ENCODE data around the gene MIR17HG. TPM values are rescaled to one million over a fixed set of nuclear protein-coding genes. Genes with fewer than 3 reads are reported as not detected.

MIR17HG gene
- total and polyA plus RNA-seq, 7 donors: 0.83 to 5.4 (median 3.1) TPM; not detected in 2

DNA sequence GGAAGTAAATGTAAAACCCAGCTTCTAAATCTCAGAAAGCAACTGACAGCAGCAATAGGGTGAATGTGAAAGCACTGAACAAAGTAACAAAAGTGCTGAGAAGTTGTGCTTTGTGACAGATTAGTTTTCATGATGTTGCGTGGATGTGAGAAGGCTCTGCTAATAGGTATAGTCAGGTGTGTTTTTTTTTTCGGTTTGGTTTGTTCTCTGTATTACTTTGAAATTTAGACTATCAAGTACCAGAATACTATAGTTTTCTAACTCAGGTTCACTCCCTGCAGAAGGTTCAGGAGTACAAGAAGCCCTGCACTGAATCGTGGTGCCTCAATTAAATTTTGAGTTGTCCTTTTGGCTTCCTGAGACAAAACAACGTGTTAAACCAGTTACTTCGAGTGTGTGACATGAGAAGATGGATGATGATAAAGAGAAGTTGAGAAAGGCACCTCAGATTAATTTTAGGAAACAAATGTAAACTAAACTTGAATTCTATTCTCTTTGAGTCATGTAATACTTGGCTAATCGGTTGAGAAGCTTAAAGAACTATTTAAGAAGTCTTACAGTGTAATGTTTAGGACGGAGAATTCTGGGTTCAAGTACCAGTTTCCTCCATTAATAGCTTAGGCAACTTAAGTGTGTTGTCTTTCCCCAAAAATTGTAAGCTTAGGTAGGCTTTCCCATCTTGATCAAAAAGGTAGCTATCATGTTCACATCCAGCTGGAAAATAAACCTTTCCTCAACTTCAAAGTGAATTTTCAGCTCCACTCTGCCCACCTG is 10.3 kb downstream of the MIR17HG start:
- Histone ChIP-seq H3K4me1 (peaks cover 0 to 17% (median 5%) of the 10 kb centered on the region in 4 donors), H3K27me3 (no peaks in the 10 kb centered on the region), H3K9me3 (no peaks in the 10 kb centered on the region), H3K36me3 (peaks cover 0 to 33% (median 0%) of the 10 kb centered on the region in 4 donors), H3K27ac (no peak overlapping the region), H3K4me3 (no peak overlapping the region)
- 67 to 68% methylated on average over 7 of the region's 7 CpGs for WGBS, 2 donors
- TF ChIP-seq EP300 (IDR thresholded peaks at IDR 0.05) (no peak), POLR2AphosphoS5 (IDR thresholded peaks at IDR 0.05) (no peak), CTCF (IDR thresholded peaks at IDR 0.05) (no peak), POLR2A (IDR thresholded peaks at IDR 0.05) (no peak)
- intact Hi-C loops (cut with DNase I): no loop called here
- no peak for DNase-seq

DNA sequence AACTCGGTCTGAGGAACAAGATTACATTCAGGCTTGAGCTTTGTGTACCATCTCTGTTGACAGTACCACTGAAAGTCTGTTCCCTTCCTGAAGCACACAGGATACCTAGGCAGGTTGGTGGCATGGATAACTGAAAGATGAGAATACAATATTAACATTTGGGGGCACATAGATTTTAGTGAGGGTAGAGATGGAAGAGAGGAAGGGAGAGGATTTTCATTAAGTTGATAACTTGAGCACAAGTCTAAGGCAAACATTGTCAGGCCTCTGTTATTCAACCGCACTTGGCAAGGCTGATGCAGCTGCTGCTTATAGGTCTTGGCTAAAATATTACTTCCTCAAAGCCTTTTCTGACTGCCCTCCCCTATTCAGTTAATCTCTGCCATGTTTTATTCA is 10.9 kb downstream of the MIR17HG start:
- H3K27ac ChIP-seq: no peak overlapping the region
- no peaks in the 10 kb centered on the region for H3K9me3 ChIP-seq
- no peak for TF ChIP-seq POLR2AphosphoS5 (IDR thresholded peaks at IDR 0.05)
- TF ChIP-seq CTCF (IDR thresholded peaks at IDR 0.05): no peak
- no peak overlapping the region for H3K4me3 ChIP-seq
- peaks cover 0 to 14% (median 3%) of the 10 kb centered on the region in 4 donors for H3K4me1 ChIP-seq
- H3K36me3 ChIP-seq: peaks cover 0 to 28% (median 0%) of the 10 kb centered on the region in 4 donors
- intact Hi-C loops (cut with DNase I): no loop called here
- no peak for DNase-seq
- WGBS, 2 donors: 22 to 56% methylated on average over 2 of the region's 2 CpGs
- H3K27me3 ChIP-seq: no peaks in the 10 kb centered on the region

DNA sequence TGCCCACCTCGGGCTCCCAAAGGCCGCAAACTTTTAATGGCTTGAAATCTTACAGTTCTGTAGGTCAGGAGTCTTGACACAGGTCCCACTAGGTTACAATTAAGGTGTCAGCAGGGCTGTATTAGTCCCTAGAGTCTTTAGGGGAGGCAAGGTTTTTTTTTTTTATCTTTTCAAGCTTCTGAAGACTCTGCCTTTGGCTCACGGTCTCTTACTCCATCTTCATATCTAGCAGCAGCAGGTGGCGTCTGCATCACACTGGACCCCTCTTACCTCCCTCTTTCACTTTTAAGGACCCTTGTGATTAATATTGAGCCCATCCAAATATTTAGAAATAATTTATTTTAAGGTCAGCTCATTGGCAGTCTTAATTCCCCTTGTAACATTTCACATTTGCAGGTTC is 11.6 kb downstream of the MIR17HG start:
- H3K36me3 ChIP-seq: peaks cover 0 to 23% (median 0%) of the 10 kb centered on the region in 4 donors
- intact Hi-C loops (cut with DNase I): no loop called here
- no peak overlapping the region for H3K4me3 ChIP-seq
- DNase-seq: no peak
- no peaks in the 10 kb centered on the region for H3K9me3 ChIP-seq
- TF ChIP-seq POLR2A (IDR thresholded peaks at IDR 0.05) (no peak), EP300 (IDR thresholded peaks at IDR 0.05) (no peak), CTCF (IDR thresholded peaks at IDR 0.05) (no peak), POLR2AphosphoS5 (IDR thresholded peaks at IDR 0.05) (no peak)
- 82 to 83% methylated on average over 4 of the region's 4 CpGs for WGBS, 2 donors
- no peaks in the 10 kb centered on the region for H3K27me3 ChIP-seq
- no peak overlapping the region for H3K27ac ChIP-seq
- peaks cover 0 to 6% (median 0%) of the 10 kb centered on the region in 4 donors for H3K4me1 ChIP-seq

- no peak overlapping the region for H3K27ac ChIP-seq
- no peak for DNase-seq
- H3K4me3 ChIP-seq: no peak overlapping the region
- no peaks in the 10 kb centered on the region for H3K9me3 ChIP-seq
- no peaks in the 10 kb centered on the region for H3K27me3 ChIP-seq
- peaks cover 0 to 18% (median 0%) of the 10 kb centered on the region in 4 donors for H3K36me3 ChIP-seq
- WGBS, 2 donors: 50 to 54% methylated on average over 3 of the region's 3 CpGs
- TF ChIP-seq POLR2A (IDR thresholded peaks at IDR 0.05) (no peak), CTCF (IDR thresholded peaks at IDR 0.05) (no peak), EP300 (IDR thresholded peaks at IDR 0.05) (no peak), POLR2AphosphoS5 (IDR thresholded peaks at IDR 0.05) (no peak)
- intact Hi-C loops (cut with DNase I): no loop called here
- peaks cover 0 to 1% (median 0%) of the 10 kb centered on the region in 4 donors for H3K4me1 ChIP-seq
Observed at GRCh38 chr13:91359631-91360030, 12.1 kb downstream of the MIR17HG start.

Data from sigmoid colon (tissue), 7 donors.